Right lobe of liver (tissue), 6 donors: Measurements from ENCODE around the gene MTHFR. TPM values are rescaled to one million over a fixed set of nuclear protein-coding genes. Genes with fewer than 3 reads are reported as not detected.
A peak's percentile ranks its signal among the peaks of the same experiment; 100 is the strongest.

ENCODE experiments used
- ATAC-seq, 4 donors: fragments of 200-7000 bp; cut with Tn5 transposase; one replicate each; pipeline ENCODE4 v1.9.1; 2020; ENCODE audit warnings: mild to moderate bottlenecking in 4 of 4, moderate library complexity in 4 of 4
- DNase-seq, 3 donors: peaks; one replicate each; pipeline ENCODE4 v3.0.0-alpha.2; 2020
- H3K27ac ChIP-seq, 3 donors: fragments of 200-600 bp; one replicate each; pipeline ENCODE4 v1.8.0; 2022
- H3K27me3 ChIP-seq, 2 donors: fragments of 200-600 bp; one replicate each; pipeline ENCODE4 v1.8.0; 2022
- H3K36me3 ChIP-seq, 4 donors: fragments of 200-600 bp; sonication (generic) in 1 of 4; one replicate each; pipeline versions ENCODE4 v1.5.1 to v1.8.0; 2017 to 2022; ENCODE audit warnings: control low read depth in 1 of 4
- H3K4me1 ChIP-seq, 4 donors: fragments of 200-600 bp; sonication (generic) in 1 of 4; one replicate each; pipeline versions ENCODE4 v1.5.1 to v1.8.0; 2017 to 2022; ENCODE audit warnings: control low read depth in 1 of 4
- H3K4me3 ChIP-seq, 3 donors: fragments of 200-600 bp; one replicate each; pipeline ENCODE4 v1.8.0; 2022
- H3K9me3 ChIP-seq, 4 donors: fragments of 200-600 bp; sonication (generic) in 1 of 4; one replicate each; pipeline versions ENCODE4 v1.5.1 to v1.8.0; 2017 to 2022; ENCODE audit warnings: control low read depth in 1 of 4
- CTCF ChIP-seq, 4 donors: fragments of 200-600 bp in 3 of 4; fragments of 450-650 bp in 1 of 4; IDR thresholded peaks; one replicate each; pipeline versions ENCODE4 v1.5.1 to v1.8.0; 2016 to 2022; ENCODE audit warnings: antibody characterized with exemption in 4 of 4, mild to moderate bottlenecking in 2 of 4
- POLR2A ChIP-seq: fragments of 450-650 bp; IDR thresholded peaks from one replicate; pipeline ENCODE4 v1.6.1; 2017; ENCODE audit warnings: antibody characterized with exemption, mild to moderate bottlenecking
- WGBS: methylation state at CpG from one replicate; pipeline ENCODE4 v1.1.6; 2018; ENCODE audit warnings: low coverage, low lambda C conversion rate; ENCODE audit not compliant: insufficient coverage; ENCODE audit errors: missing lambda C conversion rate; 5-methylcytosine and 5-hydroxymethylcytosine counted together
- intact Hi-C, 2 donors: fragments of 100-400 bp; cut with DNase I; formaldehyde crosslinking; loops; one replicate each; pipeline versions ENCODE4 v1.11.2 to v1.14.1; 2022
- total RNA-seq, 6 experiments: library from RNA; depleted of rRNA in 2 of 6; stranded (reverse); fragments of >200 nt in 2 of 6; fragmentation: NEBNext Ultra II Directional in 3 of 6; extraction: Animal tissue kit (Norgen Biotek cat#: 25700) in 3 of 6; gene quantifications; one replicate each; pipeline versions ENCODE4 v1.1.0 to v1.2.4, GENCODE V29; 2016 to 2023
- donor health status: DM: no; HTN: yes; CAD: no.
- donor health status: DM: no; HTN: no; CAD: no.
- donor health status: DM: no; HTN: no; CAD: no.
- donor health status: DM: no; HTN: yes; CAD: no.
- donor health status: DM: no; HTN: yes; CAD: no.

The MTHFR gene
- total RNA-seq, 6 experiments from 2014 or later: 10.6 to 20.1 (median 15.6) TPM

GRCh38 chr1:11777658-11778322 lies 28.0 kb downstream of the MTHFR start:
- H3K27ac ChIP-seq: peak overlapping the region in 2 of 3 donors; percentile 49 to 56
- 40% methylated on average over 1 of the region's 8 CpGs for WGBS

GRCh38 chr1:11774753-11775152 lies 31.0 kb downstream of the MTHFR start:
- no peak overlapping the region for H3K4me3 ChIP-seq
- no peak for DNase-seq
- intact Hi-C loops: no loop called here
- H3K27ac ChIP-seq: no peak overlapping the region
- no peaks in the 10 kb centered on the region for H3K9me3 ChIP-seq
- H3K4me1 ChIP-seq: peaks cover 0 to 14% (median 0%) of the 10 kb centered on the region in 4 donors
- 77% methylated on average over 9 of the region's 9 CpGs for WGBS
- no peak for ATAC-seq
- TF ChIP-seq CTCF (IDR thresholded peaks at IDR 0.05) (no peak), POLR2A (no peak)
- no peaks in the 10 kb centered on the region for H3K36me3 ChIP-seq
- no peaks in the 10 kb centered on the region for H3K27me3 ChIP-seq

More at GRCh38 chr1:11777658-11778322, 28.0 kb downstream of the MTHFR start:
- TF ChIP-seq POLR2A (no peak), CTCF (IDR thresholded peaks at IDR 0.05) (no peak)
- intact Hi-C loops: no loop called here
- H3K27me3 ChIP-seq: no peaks in the 10 kb centered on the region
- no peaks in the 10 kb centered on the region for H3K36me3 ChIP-seq
- no peak overlapping the region for H3K4me3 ChIP-seq
- ATAC-seq (peak; percentile 88 to 94 (median 91)), DNase-seq (peak; percentile 79 to 85 (median 83))
- H3K4me1 ChIP-seq: peaks cover 0 to 14% (median 0%) of the 10 kb centered on the region in 4 donors
- H3K9me3 ChIP-seq: no peaks in the 10 kb centered on the region

GRCh38 chr1:11772458-11772857 lies 33.3 kb downstream of the MTHFR start:
- WGBS: 51% methylated on average over 3 of the region's 5 CpGs

GRCh38 chr1:11771481-11772043 lies 34.2 kb downstream of the MTHFR start:
- Histone ChIP-seq H3K27ac (no peak overlapping the region), H3K4me3 (no peak overlapping the region), H3K9me3 (no peaks in the 10 kb centered on the region), H3K4me1 (no peaks in the 10 kb centered on the region), H3K27me3 (no peaks in the 10 kb centered on the region), H3K36me3 (no peaks in the 10 kb centered on the region)
- DNase-seq: no peak
- ATAC-seq: no peak
- WGBS: 45% methylated on average over 3 of the region's 11 CpGs
- intact Hi-C loops: no loop called here
- TF ChIP-seq POLR2A (no peak), CTCF (IDR thresholded peaks at IDR 0.05) (no peak)

More at GRCh38 chr1:11772458-11772857, 33.3 kb downstream of the MTHFR start:
- ATAC-seq (no peak), DNase-seq (no peak)
- Histone ChIP-seq H3K4me3 (no peak overlapping the region), H3K9me3 (no peaks in the 10 kb centered on the region), H3K36me3 (no peaks in the 10 kb centered on the region), H3K27ac (no peak overlapping the region), H3K27me3 (no peaks in the 10 kb centered on the region), H3K4me1 (peaks cover 0 to 8% (median 0%) of the 10 kb centered on the region in 4 donors)
- intact Hi-C loops: no loop called here
- no peak for TF ChIP-seq CTCF (IDR thresholded peaks at IDR 0.05)
- no peak for TF ChIP-seq POLR2A
